Rectal smooth muscle tissue (tissue), 1 donor: Measurements from ENCODE around the gene ERFE.

Experiments
- H3K27ac ChIP-seq: one replicate; pipeline ENCODE4 v1.7.0; 2013; ENCODE audit warnings: low read depth, low read length, inconsistent platforms
- H3K27me3 ChIP-seq: one replicate; pipeline ENCODE4 v1.7.0; 2013; ENCODE audit warnings: low read length; ENCODE audit not compliant: control insufficient read depth, insufficient read depth
- H3K36me3 ChIP-seq: one replicate; pipeline ENCODE4 v1.7.0; 2013; ENCODE audit warnings: low read length; ENCODE audit not compliant: control insufficient read depth, insufficient read depth
- H3K4me1 ChIP-seq: one replicate; pipeline ENCODE4 v1.7.0; 2013; ENCODE audit warnings: low read length; ENCODE audit not compliant: control insufficient read depth, insufficient read depth
- H3K4me3 ChIP-seq: one replicate; pipeline ENCODE4 v1.7.0; 2013; ENCODE audit warnings: low read length
- H3K9ac ChIP-seq: one replicate; pipeline ENCODE4 v1.7.0; 2013; ENCODE audit warnings: low read length

ERFE gene

DNA sequence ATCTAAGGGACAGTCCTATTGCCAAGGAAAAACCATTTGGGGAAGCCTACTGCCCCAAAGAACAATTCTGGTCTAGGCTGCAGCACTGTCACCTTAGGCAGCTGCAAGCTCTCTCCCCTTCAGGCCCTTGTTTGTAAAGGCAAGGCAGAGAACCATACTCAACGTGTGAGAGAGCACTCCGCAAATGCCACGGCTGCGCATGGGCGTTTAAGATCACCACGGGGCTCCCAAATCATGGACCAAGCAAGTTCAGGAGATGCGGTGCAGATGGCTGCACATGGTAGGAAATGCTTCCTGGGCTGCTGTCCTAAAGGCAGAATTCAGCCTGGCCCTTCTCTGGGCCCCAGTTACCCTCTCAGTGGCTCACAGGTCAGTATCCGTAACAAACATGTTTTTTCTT is 15.5 kb downstream of the ERFE start:
- H3K9ac ChIP-seq = no peak overlapping the region
- peaks cover 36% of the 10 kb centered on the region for H3K36me3 ChIP-seq
- H3K27me3 ChIP-seq = no peaks in the 10 kb centered on the region
- peaks cover 10% of the 10 kb centered on the region for H3K4me1 ChIP-seq
- H3K4me3 ChIP-seq = no peak overlapping the region
- no peak overlapping the region for H3K27ac ChIP-seq

DNA sequence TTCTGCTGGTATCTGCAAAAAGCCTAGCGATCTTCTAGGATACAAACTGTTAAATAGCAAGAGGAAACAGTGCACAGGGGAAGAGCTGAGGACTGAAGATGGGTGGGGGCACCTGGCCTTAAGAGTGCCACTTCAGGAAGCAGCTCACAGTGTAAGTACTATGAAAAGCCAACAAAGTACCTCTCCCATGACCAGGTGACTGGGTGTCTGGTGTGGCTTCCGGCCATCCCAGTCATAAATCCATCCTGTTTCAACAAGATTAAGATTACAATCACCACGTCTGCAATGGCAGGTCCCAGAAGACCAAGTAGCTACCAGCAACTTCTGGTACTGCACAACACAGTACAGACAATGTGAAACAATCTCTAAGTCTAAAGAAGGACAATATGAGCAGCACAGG is 15.9 kb downstream of the ERFE start:
- Histone ChIP-seq H3K27me3 (no peaks in the 10 kb centered on the region), H3K27ac (no peak overlapping the region), H3K4me1 (peaks cover 9% of the 10 kb centered on the region), H3K4me3 (no peak overlapping the region), H3K36me3 (peaks cover 40% of the 10 kb centered on the region), H3K9ac (no peak overlapping the region)

DNA sequence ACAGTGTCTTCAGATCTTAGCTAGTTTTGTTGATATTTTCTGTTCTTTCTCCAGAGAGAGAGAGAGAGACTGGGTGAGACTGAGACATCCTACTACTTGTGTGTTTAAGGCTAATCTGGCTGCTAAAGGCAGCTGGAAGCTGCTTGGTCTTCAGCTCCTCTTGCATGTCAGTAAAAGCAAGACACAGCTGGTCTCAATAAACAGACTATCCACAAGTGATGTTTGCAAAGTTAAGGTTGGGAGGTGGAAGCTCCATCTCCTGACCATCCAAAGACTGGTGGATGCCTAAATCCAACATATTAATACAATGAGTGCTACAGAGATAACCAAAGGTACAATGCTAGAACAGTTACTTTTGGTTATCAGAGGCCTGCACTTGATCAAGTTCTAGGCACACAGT is 17.8 kb downstream of the ERFE start:
- Histone ChIP-seq H3K4me1 (no peaks in the 10 kb centered on the region), H3K36me3 (peaks cover 43% of the 10 kb centered on the region)

DNA sequence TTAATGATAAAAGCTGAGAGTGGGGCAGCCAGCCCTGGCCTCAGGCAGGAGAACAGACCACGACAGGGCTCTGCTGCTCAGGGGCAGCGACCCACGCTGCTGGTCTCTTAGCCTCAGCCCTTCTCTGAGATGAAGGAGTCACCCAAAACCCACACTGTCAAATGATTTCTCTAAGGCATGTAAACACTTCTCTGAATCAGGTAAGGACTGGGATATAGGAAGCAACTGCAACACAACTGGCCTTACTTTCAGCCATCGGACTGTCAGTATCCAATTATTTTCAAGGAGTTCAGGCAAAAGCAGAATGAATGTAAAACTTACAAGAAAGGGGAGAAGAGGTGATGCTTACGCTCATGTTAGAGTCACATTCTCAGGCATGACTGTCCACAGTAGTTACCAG is 21.8 kb downstream of the ERFE start:
- no peaks in the 10 kb centered on the region for H3K4me1 ChIP-seq
- no peak overlapping the region for H3K9ac ChIP-seq
- H3K27me3 ChIP-seq = no peaks in the 10 kb centered on the region
- no peak overlapping the region for H3K4me3 ChIP-seq
- H3K36me3 ChIP-seq = peaks cover 48% of the 10 kb centered on the region
- H3K27ac ChIP-seq = no peak overlapping the region

More for the DNA sequence above, 17.8 kb downstream of the ERFE start:
- Histone ChIP-seq H3K27ac (no peak overlapping the region), H3K27me3 (no peaks in the 10 kb centered on the region), H3K9ac (no peak overlapping the region), H3K4me3 (no peak overlapping the region)

DNA sequence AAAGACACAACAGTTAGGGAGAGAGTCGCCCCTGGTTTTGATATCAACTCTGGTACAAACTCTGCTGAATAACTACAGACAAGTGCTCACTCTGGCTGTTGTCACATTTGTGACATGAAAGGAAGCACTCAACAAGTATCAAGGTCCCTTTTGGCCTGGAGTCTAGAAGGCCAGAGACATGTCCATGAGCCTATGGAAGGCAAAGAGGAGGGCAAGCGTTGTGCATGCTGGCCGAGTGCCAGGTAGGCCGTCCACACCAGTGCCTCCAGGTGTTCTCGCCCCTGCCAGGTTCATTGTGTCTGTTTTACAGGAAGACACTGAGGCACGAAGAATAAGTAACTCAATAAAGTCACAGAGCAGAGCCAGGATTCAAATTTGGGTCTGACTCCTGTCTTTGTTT is 23.6 kb downstream of the ERFE start:
- Histone ChIP-seq H3K4me1 (no peaks in the 10 kb centered on the region), H3K27ac (no peak overlapping the region), H3K27me3 (no peaks in the 10 kb centered on the region), H3K4me3 (no peak overlapping the region), H3K36me3 (peaks cover 54% of the 10 kb centered on the region), H3K9ac (no peak overlapping the region)

DNA sequence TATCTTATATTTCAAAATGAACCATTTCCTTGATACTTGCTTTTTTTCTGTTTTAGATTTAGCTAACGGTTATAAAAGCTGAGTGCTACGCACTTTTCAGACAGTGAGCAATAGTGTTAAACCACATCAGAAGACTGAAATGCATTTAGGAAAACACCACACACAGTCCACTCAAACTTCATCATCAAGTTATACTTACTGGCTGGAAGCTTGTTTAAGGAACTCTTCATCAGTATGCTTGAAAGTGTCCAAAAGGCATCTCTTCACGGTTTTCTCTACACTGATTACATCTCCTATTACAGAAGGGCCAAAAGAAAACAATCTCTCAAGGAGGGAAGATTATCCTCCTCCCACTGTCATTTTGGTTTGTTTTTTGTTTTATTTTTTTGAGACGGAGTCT is 25.1 kb downstream of the ERFE start:
- H3K9ac ChIP-seq = no peak overlapping the region
- H3K4me1 ChIP-seq = no peaks in the 10 kb centered on the region
- H3K4me3 ChIP-seq = no peak overlapping the region
- H3K36me3 ChIP-seq = peaks cover 62% of the 10 kb centered on the region
- no peak overlapping the region for H3K27ac ChIP-seq
- H3K27me3 ChIP-seq = no peaks in the 10 kb centered on the region

DNA sequence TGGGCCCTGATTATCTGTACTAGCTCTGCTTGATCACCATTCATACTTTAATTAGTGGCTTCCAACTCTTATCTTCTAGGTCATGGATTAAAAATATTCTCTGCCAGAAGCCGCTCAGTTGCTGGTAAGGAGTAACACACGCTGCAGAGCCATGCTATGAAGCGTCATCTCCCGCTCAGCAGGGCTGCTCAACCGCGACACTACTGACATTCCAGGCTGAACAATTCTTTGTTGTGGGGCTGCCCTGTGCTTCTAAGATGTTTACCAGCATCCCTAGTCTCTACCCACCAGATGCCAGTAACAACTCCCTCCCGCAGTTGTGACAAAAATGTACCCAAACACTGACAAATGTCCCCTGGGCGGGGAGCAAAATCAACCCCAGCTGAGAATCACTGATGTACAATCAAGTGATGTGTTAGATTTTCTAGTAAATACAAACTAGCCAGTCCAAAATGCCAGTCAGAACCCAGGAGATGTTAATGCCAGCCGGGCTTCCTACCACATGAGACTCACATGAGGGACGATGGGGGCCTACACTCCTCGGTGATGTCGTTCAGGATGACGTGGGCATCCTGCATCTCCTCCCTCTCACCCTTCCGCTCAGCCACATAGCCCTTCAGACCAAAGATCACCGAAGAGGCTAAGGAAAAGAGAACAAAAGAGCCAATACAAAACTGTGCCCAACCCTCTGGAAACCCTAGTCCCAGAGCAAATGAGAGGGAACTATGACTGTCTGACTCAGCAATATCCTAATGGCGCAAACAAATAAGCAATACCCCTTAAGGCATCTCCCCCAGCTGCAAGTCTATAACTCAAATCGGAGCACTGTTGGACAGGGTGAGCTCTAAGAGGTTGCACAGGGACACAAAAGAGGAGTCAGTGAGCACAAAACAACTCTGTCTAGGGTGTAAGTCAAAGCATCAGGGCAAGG is 29.1 kb downstream of the ERFE start:
- H3K4me3 ChIP-seq = no peak overlapping the region
- no peak overlapping the region for H3K27ac ChIP-seq
- H3K36me3 ChIP-seq = peaks cover 53% of the 10 kb centered on the region
- H3K27me3 ChIP-seq = no peaks in the 10 kb centered on the region
- H3K4me1 ChIP-seq = no peaks in the 10 kb centered on the region
- no peak overlapping the region for H3K9ac ChIP-seq

DNA sequence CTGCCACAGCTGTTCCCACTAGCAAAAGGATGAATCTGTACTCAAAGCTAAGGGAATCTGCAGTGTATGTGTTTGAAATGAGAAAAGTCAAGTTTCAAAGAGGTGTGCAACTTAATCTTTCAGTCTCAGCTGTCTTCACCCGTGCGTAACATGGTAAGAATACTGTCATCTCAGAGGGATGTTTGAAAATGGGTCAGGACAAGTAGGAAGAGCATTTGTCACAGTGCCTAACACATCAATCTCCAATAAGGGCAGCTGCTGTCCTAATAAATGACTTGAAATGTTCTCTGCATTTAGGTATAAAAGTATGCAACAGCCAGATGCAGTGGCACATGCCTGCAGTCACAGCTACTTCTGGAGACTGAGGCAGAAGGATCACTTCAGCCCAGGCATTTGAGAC is 31.7 kb downstream of the ERFE start:
- H3K27me3 ChIP-seq = no peaks in the 10 kb centered on the region
- H3K27ac ChIP-seq = no peak overlapping the region
- no peaks in the 10 kb centered on the region for H3K4me1 ChIP-seq
- peaks cover 44% of the 10 kb centered on the region for H3K36me3 ChIP-seq
- H3K4me3 ChIP-seq = no peak overlapping the region
- no peak overlapping the region for H3K9ac ChIP-seq

DNA sequence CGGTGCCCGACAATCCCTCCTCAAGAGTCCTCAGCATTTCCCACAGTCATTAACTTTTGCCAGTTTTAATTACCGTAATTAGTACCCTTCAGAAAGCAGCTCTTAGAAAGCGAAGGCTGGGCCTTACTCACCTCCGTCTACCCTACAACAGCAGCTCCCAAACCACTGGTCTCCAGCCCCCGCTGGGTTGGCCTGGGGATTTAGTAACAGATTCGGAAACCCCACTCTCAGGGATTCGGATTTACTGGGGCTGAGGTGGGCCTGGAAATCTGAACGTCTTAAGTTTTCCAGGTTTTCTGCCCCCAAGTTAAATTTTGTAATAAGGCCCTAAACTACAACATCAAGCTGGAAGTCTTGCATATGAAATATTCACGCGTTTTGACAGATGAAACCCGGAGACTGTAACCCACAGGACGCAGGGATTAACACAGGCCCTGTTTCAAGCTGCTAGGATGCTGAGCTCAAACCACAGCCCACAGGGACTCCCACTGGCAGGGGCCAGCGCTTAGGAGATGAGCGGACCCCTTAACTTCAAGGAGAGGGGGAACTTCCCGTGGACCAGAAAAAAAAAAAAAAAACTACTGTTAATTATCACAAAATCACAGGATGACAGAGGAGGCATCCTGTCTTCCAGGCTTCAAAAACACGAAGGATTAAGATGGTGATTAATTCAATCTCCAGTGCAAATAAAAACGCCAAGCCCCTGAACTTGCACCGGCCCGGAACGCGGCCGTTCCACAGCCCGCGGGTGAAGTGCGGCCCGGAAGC is 43.7 kb downstream of the ERFE start:
- Histone ChIP-seq H3K36me3 (no peaks in the 10 kb centered on the region), H3K4me3 (peak overlapping the region; percentile 77), H3K27me3 (no peaks in the 10 kb centered on the region), H3K9ac (peak overlapping the region; percentile 85), H3K4me1 (peaks cover 23% of the 10 kb centered on the region), H3K27ac (peak overlapping the region; percentile 94)

DNA sequence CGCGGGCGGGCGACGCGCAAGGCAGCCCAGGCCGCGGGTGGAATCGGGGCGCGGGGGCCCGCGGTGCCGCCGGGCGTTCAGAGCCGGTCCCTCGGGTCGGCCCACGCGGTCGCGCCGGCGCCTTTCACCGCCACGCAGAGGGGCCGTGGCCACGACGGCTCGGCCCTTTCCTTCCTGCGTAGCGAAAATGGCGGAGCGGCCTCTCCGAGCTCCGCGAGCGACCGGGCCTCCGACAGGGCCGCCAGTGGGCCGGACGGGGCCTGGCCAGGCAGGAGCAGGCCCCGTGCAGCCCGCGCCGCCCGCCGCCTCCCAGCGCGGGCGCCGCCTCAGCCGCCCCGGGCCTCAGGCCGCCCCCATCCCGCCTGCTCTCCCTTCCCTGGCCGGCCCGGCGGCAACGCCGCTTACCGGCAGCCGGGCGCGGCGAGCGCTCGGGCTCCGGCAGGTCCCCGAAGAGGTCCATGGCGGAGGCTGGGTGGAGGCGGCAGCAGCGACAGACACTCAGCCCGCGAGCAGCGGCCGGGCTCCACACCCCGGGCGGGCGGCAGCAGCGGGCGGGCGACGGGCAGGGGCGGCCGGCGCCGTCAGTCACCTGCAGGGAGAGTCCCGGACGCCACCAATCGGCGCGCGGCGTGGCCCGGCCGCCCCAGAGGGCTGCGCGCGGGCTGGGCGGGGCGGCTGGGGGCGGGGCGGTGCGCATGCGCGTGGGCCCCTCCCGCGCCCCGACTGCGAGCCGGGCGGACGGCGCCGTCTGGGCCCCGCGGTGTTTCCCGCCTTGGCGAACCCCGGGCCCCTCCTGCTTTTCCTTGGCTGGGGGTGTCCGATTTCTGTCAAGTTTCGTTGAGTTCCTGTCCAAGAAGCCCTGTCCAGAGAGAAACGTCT is 44.6 kb downstream of the ERFE start, which contains the start of gene ILKAP:
Gene ILKAP, minus strand, starts transcription at position 602 of the 879 bp plus-strand sequence. Its CDS starts 142 bp downstream, at position 460.
- Histone ChIP-seq H3K9ac (peak within 1 kb of the TSS; percentile 90), H3K27me3 (no peaks in the 10 kb centered on the region), H3K4me1 (peaks cover 23% of the 10 kb centered on the region), H3K36me3 (no peaks in the 10 kb centered on the region), H3K27ac (peak within 1 kb of the TSS; percentile 94), H3K4me3 (peak within 1 kb of the TSS; percentile 78)

DNA sequence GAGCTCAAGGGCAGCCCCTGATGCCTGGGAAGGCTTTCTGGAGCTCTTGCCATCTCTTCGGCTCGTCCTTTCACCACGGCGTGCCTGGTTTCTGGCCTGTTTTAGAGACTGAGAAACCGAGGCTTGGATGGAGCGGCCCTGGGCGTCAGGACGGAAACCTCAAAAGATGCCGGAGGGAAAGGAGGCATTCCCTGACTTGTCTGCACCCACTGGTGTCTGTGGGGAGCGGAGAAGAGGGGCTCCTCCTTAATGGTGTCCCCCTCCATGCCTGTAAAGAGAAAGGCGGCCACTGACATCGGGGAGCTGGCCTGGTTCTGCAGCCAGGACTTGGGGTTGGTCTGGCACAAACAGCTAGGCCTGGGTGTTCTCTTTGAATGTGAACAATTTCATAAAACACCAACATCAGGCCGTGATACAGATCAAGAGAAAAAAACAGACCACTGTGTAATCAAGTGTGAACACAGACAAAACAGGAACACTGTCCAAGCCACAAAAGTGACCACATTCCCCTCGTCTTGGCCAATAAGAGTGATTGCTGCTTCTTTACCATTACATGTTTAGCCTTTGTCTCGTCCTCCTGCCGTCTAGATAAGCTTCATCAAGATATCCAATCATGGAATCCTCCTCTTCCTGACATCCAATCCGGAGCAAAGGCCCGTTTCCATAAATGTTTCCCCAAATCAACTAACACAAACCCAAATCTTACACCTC is 45.4 kb downstream of the ERFE start:
- Histone ChIP-seq H3K27ac (peak overlapping the region; percentile 90), H3K9ac (peak overlapping the region; percentile 90), H3K27me3 (no peaks in the 10 kb centered on the region), H3K4me1 (peaks cover 23% of the 10 kb centered on the region), H3K36me3 (no peaks in the 10 kb centered on the region), H3K4me3 (peak overlapping the region; percentile 78)
